ENCODE measurements around the gene PUS1. TPM values are rescaled to one million over a fixed set of nuclear protein-coding genes. Genes with fewer than 3 reads are reported as not detected.

PUS1 gene
- total and polyA plus RNA-seq, 9 of the 15 experiments (the other 6 are each of a cell fraction or from before 2014, with no cell fraction given) = 1.9 to 90.8 (median 30.0) TPM

DNA sequence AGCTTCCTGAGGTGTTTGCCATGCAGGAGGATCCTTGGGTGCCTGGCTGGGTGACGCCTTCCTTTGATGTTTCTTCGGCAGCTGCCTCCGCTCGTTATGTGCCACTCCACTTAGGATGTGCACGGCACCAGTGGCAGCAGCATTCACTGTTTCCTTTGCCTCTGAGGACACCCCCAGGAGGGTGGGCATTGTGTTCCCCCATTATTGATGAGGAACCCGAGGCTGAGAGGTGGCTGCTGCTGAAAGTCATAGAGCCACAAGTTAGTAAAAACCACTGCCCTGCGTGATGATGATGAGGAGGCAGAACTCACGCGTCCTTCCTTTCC is 61.9 kb downstream of the PUS1 start:
- 93% methylated on average over 6 of the region's 9 CpGs for WGBS (ENCODE audit: insufficient coverage, low coverage, missing lambda C conversion rate)
- no TSS peak for BruUV-seq (replicated peaks)
- no peaks in the 10 kb centered on the region for H3K27me3 ChIP-seq (ENCODE audit: control insufficient read depth in 2 of 2, insufficient read depth in 2 of 2, low read length in 2 of 2)
- H3K4me1 ChIP-seq (replicated peaks in 1 of 2; ENCODE audit: control insufficient read depth in 2 of 2, insufficient read depth in 2 of 2, low read length in 2 of 2) = peaks cover 4 to 12% of the 10 kb centered on the region in 2 experiments; a peak in 4 of 5 replicates
- intact Hi-C loops (cut with micrococcal nuclease) (no loop called here), in situ Hi-C loops (cut with MboI) (no loop called here)
- no peak overlapping the region for H3K27ac ChIP-seq (ENCODE audit: extremely low read depth, low read depth, low read length)
- no peak for DNase-seq (ENCODE audit: extremely low read depth in 1 of 4, low spot score in 3 of 4)
- no peaks in the 10 kb centered on the region for H3K9me1 ChIP-seq (ENCODE audit: control insufficient read depth, insufficient read depth, low read length)
- H2AFZ ChIP-seq (ENCODE audit: low read depth, low read length) = no peak overlapping the region
- no peak for ATAC-seq
- FAIRE-seq = no peak
- no peak overlapping the region for H3K4me3 ChIP-seq
- peaks cover 90% of the 10 kb centered on the region for H3K36me3 ChIP-seq (ENCODE audit: control insufficient read depth, insufficient read depth, low read length)
- ChIA-PET CTCF (ENCODE audit: low intra/inter-chr PET ratio) (no interaction called here), POLR2A (no interaction called here)
- no peaks in the 10 kb centered on the region for H3K9me3 ChIP-seq (replicated peaks; ENCODE audit: control insufficient read depth, insufficient read depth, low read depth, low read length)
- TF ChIP-seq SNRNP70 (optimal IDR thresholded peaks at IDR 0.05; ENCODE audit: low read depth, low read length) = no peak
- TF ChIP-seq TEAD1 (CRISPR knock-in tag; IDR thresholded peaks at IDR 0.05) = no peak
- no peak for TF ChIP-seq ZNF165 (CRISPR knock-in tag; IDR thresholded peaks at IDR 0.05; ENCODE audit: borderline replicate concordance)
- no peak for TF ChIP-seq HCFC1 (IDR thresholded peaks at IDR 0.05; ENCODE audit: low read depth, low read length)
- no peak for TF ChIP-seq HOXB6 (CRISPR knock-in tag; IDR thresholded peaks at IDR 0.05; ENCODE audit: borderline replicate concordance)
- no peak for TF ChIP-seq ZC3H11A (IDR thresholded peaks at IDR 0.05; ENCODE audit: low read depth, low read length)
- no peak for TF ChIP-seq RUNX1 (IDR thresholded peaks at IDR 0.05; ENCODE audit: low read depth)
- TF ChIP-seq, protein P1, sequence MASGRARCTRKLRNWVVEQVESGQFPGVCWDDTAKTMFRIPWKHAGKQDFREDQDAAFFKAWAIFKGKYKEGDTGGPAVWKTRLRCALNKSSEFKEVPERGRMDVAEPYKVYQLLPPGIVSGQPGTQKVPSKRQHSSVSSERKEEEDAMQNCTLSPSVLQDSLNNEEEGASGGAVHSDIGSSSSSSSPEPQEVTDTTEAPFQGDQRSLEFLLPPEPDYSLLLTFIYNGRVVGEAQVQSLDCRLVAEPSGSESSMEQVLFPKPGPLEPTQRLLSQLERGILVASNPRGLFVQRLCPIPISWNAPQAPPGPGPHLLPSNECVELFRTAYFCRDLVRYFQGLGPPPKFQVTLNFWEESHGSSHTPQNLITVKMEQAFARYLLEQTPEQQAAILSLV (tag; IDR thresholded peaks at IDR 0.05) = no peak
- TF ChIP-seq KDM2B (CRISPR knock-in tag; IDR thresholded peaks at IDR 0.05) = no peak
- TF ChIP-seq, protein P2, sequence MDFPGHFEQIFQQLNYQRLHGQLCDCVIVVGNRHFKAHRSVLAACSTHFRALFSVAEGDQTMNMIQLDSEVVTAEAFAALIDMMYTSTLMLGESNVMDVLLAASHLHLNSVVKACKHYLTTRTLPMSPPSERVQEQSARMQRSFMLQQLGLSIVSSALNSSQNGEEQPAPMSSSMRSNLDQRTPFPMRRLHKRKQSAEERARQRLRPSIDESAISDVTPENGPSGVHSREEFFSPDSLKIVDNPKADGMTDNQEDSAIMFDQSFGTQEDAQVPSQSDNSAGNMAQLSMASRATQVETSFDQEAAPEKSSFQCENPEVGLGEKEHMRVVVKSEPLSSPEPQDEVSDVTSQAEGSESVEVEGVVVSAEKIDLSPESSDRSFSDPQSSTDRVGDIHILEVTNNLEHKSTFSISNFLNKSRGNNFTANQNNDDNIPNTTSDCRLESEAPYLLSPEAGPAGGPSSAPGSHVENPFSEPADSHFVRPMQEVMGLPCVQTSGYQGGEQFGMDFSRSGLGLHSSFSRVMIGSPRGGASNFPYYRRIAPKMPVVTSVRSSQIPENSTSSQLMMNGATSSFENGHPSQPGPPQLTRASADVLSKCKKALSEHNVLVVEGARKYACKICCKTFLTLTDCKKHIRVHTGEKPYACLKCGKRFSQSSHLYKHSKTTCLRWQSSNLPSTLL (IDR thresholded peaks at IDR 0.05) = no peak
- TF ChIP-seq PTTG1 (tag; IDR thresholded peaks at IDR 0.05; ENCODE audit: low read depth) = no peak
- no peak for TF ChIP-seq ZNF354B (CRISPR knock-in tag; IDR thresholded peaks at IDR 0.05)
- no peak for TF ChIP-seq MIER1 (IDR thresholded peaks at IDR 0.05; ENCODE audit: low read depth)
- TF ChIP-seq BHLHE40 (IDR thresholded peaks at IDR 0.05; ENCODE audit: low read length) = no peak
- TF ChIP-seq NR1H2 (CRISPR knock-in tag; IDR thresholded peaks at IDR 0.05) = no peak
- TF ChIP-seq NFE2 (IDR thresholded peaks at IDR 0.05; ENCODE audit: low read depth) = no peak
- TF ChIP-seq ARID2 (IDR thresholded peaks at IDR 0.05) = no peak
- no peaks in the 10 kb centered on the region for H3K79me2 ChIP-seq (ENCODE audit: control insufficient read depth, insufficient read depth, low read length)
- H3K9ac ChIP-seq (ENCODE audit: insufficient read depth in 1 of 2, low read depth in 2 of 2, low read length in 2 of 2) = no peak overlapping the region
- no peaks in the 10 kb centered on the region for H4K20me1 ChIP-seq (replicated peaks; ENCODE audit: control insufficient read depth, insufficient read depth, low read length)
- H3K4me2 ChIP-seq (ENCODE audit: insufficient read depth, low read length) = no peak overlapping the region
